Upper lobe of left lung (tissue), 6 donors: Measurements from ENCODE around the gene PLXNB2. TPM values are rescaled to one million over a fixed set of nuclear protein-coding genes. Genes with fewer than 3 reads are reported as not detected.

Source experiments
- ATAC-seq, 2 donors: fragments of 200-7000 bp; cut with Tn5 transposase; one replicate each; pipeline ENCODE4 v1.9.1; 2022; ENCODE audit warnings: mild to moderate bottlenecking in 2 of 2, moderate library complexity in 2 of 2; ENCODE audit not compliant: low FRiP score in 2 of 2
- DNase-seq, 2 donors: peaks; one replicate each; pipeline ENCODE4 v3.0.0-alpha.2; 2019 to 2020
- H3K27ac ChIP-seq, 4 donors: fragments of 200-600 bp; sonication (generic); one replicate each; pipeline ENCODE4 v1.5.1; 2016 to 2019
- H3K27me3 ChIP-seq, 4 donors: fragments of 200-600 bp; sonication (generic); one replicate each; pipeline ENCODE4 v1.5.1; 2017 to 2019
- H3K36me3 ChIP-seq, 4 donors: fragments of 200-600 bp; sonication (generic); one replicate each; pipeline ENCODE4 v1.5.1; 2016 to 2019
- H3K4me1 ChIP-seq, 4 donors: fragments of 200-600 bp; sonication (generic); one replicate each; pipeline ENCODE4 v1.5.1; 2018 to 2019
- H3K4me3 ChIP-seq, 4 donors: fragments of 200-600 bp; sonication (generic); one replicate each; pipeline ENCODE4 v1.5.1; 2017 to 2019; ENCODE audit warnings: mild to moderate bottlenecking in 2 of 4, moderate library complexity in 1 of 4
- H3K9me3 ChIP-seq, 4 donors: fragments of 200-600 bp; sonication (generic); one replicate each; pipeline ENCODE4 v1.5.1; 2018 to 2019
- CTCF ChIP-seq, 6 experiments: fragments of 450-650 bp in 4 of 6; fragments of 200-600 bp in 2 of 6; sonication (generic) in 2 of 6; IDR thresholded peaks; one replicate each; pipeline ENCODE4 v1.5.1; 2016 to 2019; ENCODE audit warnings: antibody characterized with exemption in 6 of 6
- EP300 ChIP-seq, 4 donors: sonication (generic); formaldehyde crosslinking; IDR thresholded peaks; one replicate each; pipeline ENCODE4 v1.5.1; 2017; ENCODE audit warnings: antibody characterized with exemption in 4 of 4, control low read depth in 2 of 4
- POLR2A ChIP-seq, 4 donors: fragments of 450-650 bp; IDR thresholded peaks; one replicate each; pipeline ENCODE4 v1.5.1; 2016 to 2017; ENCODE audit warnings: antibody characterized with exemption in 4 of 4, mild to moderate bottlenecking in 2 of 4
- POLR2AphosphoS5 ChIP-seq, 2 donors: sonication (generic); formaldehyde crosslinking; IDR thresholded peaks; one replicate each; pipeline ENCODE4 v1.5.1; 2017; ENCODE audit warnings: antibody characterized with exemption in 2 of 2
- WGBS, 2 donors: methylation state at CpG; one replicate each; pipeline ENCODE4 v1.1.5; 2017 to 2018; 5-methylcytosine and 5-hydroxymethylcytosine counted together
- total RNA-seq, 6 donors: library from RNA; depleted of rRNA in 4 of 6; stranded (reverse); fragments of >200 nt in 4 of 6; gene quantifications; one replicate each; pipeline versions ENCODE4 v1.1.0 to v1.2.1, GENCODE V29; 2016 to 2021
- donor health status: DM: no; HTN: no; CAD: no; lungs with moderate emphysema.
- donor health status: DM: no; HTN: yes; CAD: no; lungs with severe emphysema.

PLXNB2 gene
- total RNA-seq, 6 donors from 2014 or later, result 218 to 407 (median 313) TPM

- Histone ChIP-seq H3K36me3 (no peaks in the 10 kb centered on the region), H3K9me3 (no peaks in the 10 kb centered on the region), H3K27me3 (peaks cover 0 to 10% (median 2%) of the 10 kb centered on the region in 4 donors), H3K4me3 (peak overlapping the region in 3 of 4 donors; percentile 20 to 43 (median 37)), H3K27ac (no peak overlapping the region), H3K4me1 (peaks cover 50 to 66% (median 53%) of the 10 kb centered on the region in 4 donors)
- TF ChIP-seq POLR2AphosphoS5 (IDR thresholded peaks at IDR 0.05) (no peak), POLR2A (IDR thresholded peaks at IDR 0.05) (no peak), CTCF (IDR thresholded peaks at IDR 0.05) (peak in 2 of 6 experiments; percentile 18 to 46)
- 18% methylated on average over 20 of the region's 75 CpGs; no CpG with 5 or more reads in 1 of the 2 donors for WGBS, 2 donors
- DNase-seq (peak; percentile 51 to 93), ATAC-seq (peak in 1 of 2 donors; percentile 66)
Observed at GRCh38 chr22:50267591-50268390, 39.7 kb downstream of the PLXNB2 start.

- peaks cover 49 to 66% (median 54%) of the 10 kb centered on the region in 4 donors for H3K4me1 ChIP-seq
- no peaks in the 10 kb centered on the region for H3K36me3 ChIP-seq
- peaks cover 0 to 18% (median 4%) of the 10 kb centered on the region in 4 donors for H3K27me3 ChIP-seq
- peak overlapping the region in 3 of 4 donors; percentile 20 to 43 (median 37) for H3K4me3 ChIP-seq
- no peak overlapping the region for H3K27ac ChIP-seq
- DNase-seq (no peak), ATAC-seq (no peak)
- WGBS, 2 donors, result 76 to 87% methylated on average over 12 to 29 of the region's 37 CpGs
- no peaks in the 10 kb centered on the region for H3K9me3 ChIP-seq
- TF ChIP-seq CTCF (IDR thresholded peaks at IDR 0.05) (no peak), EP300 (IDR thresholded peaks at IDR 0.05) (no peak), POLR2A (IDR thresholded peaks at IDR 0.05) (no peak), POLR2AphosphoS5 (IDR thresholded peaks at IDR 0.05) (no peak)
Observed at GRCh38 chr22:50266994-50267393, 40.5 kb downstream of the PLXNB2 start.

- Histone ChIP-seq H3K4me3 (no peak overlapping the region), H3K27me3 (peaks cover 0 to 13% (median 2%) of the 10 kb centered on the region in 4 donors), H3K27ac (no peak overlapping the region), H3K9me3 (no peaks in the 10 kb centered on the region), H3K36me3 (no peaks in the 10 kb centered on the region), H3K4me1 (peaks cover 44 to 66% (median 48%) of the 10 kb centered on the region in 4 donors)
- DNase-seq (peak in 1 of 2 donors; percentile 63), ATAC-seq (no peak)
- TF ChIP-seq EP300 (IDR thresholded peaks at IDR 0.05), result no peak
- TF ChIP-seq POLR2A (IDR thresholded peaks at IDR 0.05), result no peak
- TF ChIP-seq POLR2AphosphoS5 (IDR thresholded peaks at IDR 0.05), result no peak
- TF ChIP-seq CTCF (IDR thresholded peaks at IDR 0.05), result no peak
- 84 to 92% methylated on average over 11 to 14 of the region's 15 CpGs for whole genome bisulfite sequencing, 2 donors
Observed at GRCh38 chr22:50264946-50265669, 42.3 kb downstream of the PLXNB2 start.

- Histone ChIP-seq H3K36me3 (no peaks in the 10 kb centered on the region), H3K27me3 (peaks cover 0 to 13% (median 2%) of the 10 kb centered on the region in 4 donors), H3K4me1 (peaks cover 37 to 59% (median 41%) of the 10 kb centered on the region in 4 donors), H3K9me3 (no peaks in the 10 kb centered on the region), H3K27ac (no peak overlapping the region), H3K4me3 (no peak overlapping the region)
- 86 to 90% methylated on average over 7 to 15 of the region's 15 CpGs for WGBS, 2 donors
- TF ChIP-seq CTCF (IDR thresholded peaks at IDR 0.05) (no peak), POLR2A (IDR thresholded peaks at IDR 0.05) (no peak), EP300 (IDR thresholded peaks at IDR 0.05) (no peak), POLR2AphosphoS5 (IDR thresholded peaks at IDR 0.05) (no peak)
- DNase-seq (peak in 1 of 2 donors; percentile 62), ATAC-seq (no peak)
Observed at GRCh38 chr22:50264104-50264745, 43.2 kb downstream of the PLXNB2 start.
